HL-60/S4 treated with phorbol 12-myristate 13-acetate at 8.2 ng/mL for 4 days and 3 days (cell line): ENCODE measurements around the gene TCF7L1.
"Not testable (repeated sequence)": the region's sequence is repeated elsewhere in the genome, so short reads cannot be mapped to it uniquely, and the experiment has no call there.

Source experiments
- in situ Hi-C: fragments of 300-500 bp; cut with MboI; formaldehyde crosslinking; loops from 2 replicates; pipeline ENCODE4 v1.15.0; 2022; ENCODE audit warnings: low sequenced_read_pairs

TCF7L1 gene, protein sequence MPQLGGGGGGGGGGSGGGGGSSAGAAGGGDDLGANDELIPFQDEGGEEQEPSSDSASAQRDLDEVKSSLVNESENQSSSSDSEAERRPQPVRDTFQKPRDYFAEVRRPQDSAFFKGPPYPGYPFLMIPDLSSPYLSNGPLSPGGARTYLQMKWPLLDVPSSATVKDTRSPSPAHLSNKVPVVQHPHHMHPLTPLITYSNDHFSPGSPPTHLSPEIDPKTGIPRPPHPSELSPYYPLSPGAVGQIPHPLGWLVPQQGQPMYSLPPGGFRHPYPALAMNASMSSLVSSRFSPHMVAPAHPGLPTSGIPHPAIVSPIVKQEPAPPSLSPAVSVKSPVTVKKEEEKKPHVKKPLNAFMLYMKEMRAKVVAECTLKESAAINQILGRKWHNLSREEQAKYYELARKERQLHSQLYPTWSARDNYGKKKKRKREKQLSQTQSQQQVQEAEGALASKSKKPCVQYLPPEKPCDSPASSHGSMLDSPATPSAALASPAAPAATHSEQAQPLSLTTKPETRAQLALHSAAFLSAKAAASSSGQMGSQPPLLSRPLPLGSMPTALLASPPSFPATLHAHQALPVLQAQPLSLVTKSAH

DNA sequence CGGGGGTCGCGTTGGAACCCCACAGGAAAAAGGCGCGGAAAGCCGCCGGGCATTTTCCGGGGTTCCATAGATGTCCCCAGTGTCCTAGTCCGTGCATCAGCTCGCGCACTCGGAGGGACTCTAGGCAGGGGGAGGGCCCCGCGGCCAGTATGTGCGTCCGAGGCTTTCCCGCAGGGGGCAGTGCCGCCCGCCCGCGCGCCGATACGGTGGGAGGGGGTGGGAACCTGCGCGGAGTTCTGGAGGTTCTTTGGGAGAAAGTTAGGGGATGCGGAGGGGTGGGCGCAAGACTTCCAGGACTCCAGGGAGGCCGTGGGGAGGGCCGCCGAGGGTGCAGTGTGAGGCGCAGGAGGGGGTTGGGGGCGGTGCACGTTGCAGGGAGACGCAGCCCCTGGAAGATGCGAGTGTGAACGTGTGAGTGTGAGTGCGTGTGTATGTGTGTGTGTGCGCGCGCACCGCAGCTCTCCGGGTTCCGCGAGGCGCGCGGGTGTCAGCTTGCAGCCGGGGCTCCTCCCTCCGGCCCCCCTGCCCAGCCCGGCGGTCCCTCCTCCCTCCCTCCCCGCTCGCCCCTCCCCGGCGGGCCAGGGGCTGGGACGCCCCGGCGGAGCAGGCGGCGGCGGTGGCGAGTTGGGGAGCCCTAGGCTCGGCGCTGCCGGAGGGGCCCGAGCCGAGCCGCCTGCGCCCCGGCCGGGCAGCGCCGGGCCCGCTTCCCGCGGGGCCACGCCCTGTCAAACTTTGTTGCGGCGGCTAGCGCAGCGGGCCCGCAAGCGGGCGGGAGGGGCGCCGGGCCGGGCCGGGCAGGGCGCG is at the start of gene TCF7L1:
TSS of gene TCF7L1 (plus strand) at position 559 of the 804 bp plus-strand sequence. CDS start 293 bp downstream, outside the sequence.
- in situ Hi-C loops, result no loop called here

DNA sequence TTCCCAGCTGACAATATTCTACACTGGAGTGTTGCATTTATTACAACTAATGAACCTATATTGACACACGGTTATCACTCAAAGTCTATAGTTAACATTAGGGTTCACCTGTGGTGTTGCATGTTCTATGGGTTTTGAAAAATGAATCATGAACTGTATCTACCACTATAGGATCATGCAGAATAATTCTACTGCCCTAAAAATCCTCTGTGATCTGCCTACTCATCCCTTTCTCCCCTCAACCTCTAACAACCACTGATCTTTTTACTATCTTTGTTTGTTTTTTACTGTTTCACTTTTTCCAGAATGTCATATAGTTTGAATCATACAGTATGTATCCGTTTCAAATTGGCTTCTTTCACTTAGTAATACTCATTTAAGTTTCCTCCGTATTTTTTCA is 47.6 kb upstream of the TCF7L1 start:
- in situ Hi-C loops, result no loop called here

DNA sequence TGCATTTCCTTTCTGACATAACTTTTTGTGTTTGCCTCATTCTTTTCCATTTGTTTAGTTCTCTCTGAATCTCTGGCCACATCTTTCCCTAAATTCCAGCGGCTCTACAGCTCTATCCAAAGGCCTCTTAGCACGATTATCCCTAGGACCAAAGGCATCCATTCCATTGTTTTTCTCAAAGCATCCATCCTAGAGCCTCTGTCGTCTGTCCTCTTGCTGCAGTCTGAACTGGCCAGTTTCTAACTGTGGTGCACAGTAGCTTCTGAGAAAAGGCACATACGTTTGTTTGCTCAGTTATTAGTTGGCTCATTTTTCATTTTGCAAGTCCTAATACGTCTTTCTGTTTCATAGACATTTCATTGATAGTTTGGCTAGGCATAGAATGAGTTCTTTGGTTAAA is 45.7 kb upstream of the TCF7L1 start:
- in situ Hi-C loops, result no loop called here

DNA sequence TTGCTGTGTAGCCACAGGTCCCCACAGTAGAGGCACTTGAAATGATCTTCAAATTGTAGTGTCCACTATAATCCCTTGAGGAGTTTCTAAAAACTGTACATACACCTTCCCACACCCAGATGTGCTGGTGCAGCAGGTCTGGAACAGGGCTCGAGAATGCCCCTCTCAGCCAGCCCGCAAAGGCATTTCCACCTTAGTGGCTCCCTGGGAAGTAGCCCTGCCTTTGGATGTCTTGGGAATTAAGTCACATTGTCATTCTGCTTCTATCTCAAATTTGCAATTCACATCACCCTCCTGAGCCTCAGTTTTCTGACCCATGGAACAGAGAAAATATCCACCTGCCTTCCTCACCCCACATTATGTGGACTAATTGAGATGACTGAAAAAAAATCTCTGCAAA is 44.3 kb upstream of the TCF7L1 start:
- in situ Hi-C loops, result no loop called here

DNA sequence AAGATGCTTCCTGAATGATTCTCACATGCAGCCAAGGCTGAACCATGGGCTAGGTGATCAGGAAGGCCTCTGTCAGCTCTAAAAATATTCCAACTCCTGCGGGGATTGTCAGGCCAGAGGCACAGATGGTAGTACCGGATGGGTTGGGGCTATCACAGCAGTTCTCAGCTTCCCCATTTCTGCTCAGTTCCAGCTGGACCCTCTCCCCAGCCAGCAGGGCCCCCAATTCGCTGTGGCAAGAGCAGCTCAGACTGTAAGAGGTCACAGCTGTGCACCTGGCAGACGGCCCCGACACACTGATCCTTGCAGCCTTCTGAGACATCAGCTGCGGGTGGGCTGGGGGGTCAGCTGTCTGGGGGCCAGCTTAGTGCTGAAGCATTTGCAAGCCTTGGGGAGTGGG is 43.6 kb upstream of the TCF7L1 start:
- in situ Hi-C loops, result no loop called here

DNA sequence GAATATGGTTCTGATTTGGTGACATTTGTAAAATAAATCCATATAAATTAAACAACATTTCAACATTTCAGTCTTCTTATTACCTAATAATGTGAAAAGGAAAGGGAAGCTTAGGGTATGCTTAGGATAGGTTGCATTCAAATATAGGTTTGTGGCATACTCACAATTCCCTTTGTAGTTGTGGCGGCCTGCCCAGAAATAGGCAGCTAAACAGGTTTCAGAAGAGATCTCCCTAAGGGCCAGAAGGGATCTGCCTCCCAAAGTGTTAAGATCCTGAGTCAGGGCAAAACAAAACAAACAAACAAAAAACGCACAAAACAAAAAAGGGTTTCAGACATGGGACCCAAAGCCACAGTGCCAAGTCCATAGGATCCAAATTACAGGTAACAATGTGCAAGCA is 41.4 kb upstream of the TCF7L1 start:
- in situ Hi-C loops, result no loop called here

DNA sequence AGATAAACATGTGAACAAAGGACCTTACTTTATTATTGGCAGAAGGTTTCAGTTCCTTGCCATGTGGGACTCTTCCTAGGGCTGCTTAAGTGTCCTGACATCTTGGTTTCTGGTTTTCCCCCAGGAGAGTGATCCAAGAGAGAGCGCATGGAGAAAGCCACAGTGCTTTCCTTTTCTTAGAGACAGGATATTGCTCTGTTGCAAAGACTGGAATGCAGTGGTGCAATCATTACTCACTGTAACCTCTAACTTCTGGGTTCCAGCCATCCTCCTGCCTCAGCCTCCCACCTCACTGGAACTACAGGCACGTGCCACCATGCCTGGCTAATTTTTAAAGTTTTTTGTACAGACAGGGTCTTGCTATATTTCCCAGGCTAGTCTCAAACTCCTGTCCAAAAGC is 38.1 kb upstream of the TCF7L1 start:
- in situ Hi-C loops, result no loop called here

DNA sequence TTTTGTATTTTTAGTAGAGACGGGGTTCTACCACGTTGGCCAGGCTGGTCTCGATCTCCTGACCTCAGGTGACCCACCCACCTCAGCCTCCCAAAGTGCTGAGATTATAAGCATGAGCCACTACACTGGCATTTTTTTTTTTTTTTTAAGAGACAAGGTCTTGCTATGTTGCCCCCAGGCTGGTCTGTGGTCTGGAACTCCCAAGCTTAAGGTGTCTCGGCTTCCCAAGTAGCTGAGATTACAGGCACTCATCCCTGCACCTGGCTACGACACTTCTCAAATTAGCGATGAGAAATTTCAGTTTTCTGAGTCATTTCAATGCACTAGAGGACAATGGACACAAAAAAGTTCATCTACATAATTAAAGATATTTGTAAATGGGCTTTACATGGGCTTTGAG is 36.6 kb upstream of the TCF7L1 start:
- in situ Hi-C loops, result no loop called here

DNA sequence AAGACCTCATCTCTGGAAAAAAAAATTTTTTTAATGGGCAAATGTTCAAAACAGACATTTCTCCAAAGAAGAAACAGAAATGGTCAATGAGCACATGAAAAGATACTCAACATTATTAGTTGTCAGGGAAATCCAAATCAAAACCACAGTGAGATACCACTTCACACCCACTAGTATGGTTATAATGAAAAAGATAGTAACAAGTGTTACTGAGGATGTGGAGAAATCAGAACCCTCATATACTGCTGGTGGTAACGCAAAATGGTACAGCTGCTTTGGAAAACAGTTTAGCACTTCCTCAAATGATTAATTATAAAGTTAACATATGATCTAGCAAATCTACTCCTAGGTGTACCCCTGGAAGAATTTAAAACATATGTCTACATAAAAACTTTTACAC is 29.0 kb upstream of the TCF7L1 start:
- in situ Hi-C loops, result no loop called here

DNA sequence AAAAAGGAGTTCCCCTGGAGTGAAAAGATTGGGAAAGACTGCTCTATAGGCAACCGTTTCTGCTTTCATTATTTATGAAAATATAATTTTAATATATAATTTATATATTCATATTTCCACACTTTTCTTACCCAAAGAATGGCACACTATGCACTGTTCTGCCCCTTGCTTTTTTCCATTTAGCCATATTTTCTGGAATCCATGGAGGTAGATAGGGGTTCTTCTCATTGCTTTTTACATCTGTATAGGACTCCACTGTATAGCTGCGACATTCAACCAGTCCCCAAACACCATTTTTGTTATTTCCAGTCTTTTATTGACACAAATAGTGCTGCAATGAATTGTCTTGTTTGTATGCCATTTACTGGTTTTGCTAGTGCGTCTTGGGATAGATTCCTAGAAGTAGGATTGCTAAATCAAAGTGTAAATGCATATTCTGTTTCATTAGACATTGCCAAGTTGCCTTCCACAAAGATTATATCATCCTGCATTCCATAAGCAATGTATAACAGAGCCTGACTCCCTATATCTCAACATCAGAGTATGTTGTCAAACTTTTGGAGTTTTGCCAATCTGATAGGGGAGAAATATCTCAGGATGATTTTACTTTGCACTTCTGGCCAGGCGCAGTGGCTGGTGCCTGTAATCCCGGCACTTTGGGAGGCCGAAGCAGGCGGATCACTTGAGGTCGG is 26.6 kb upstream of the TCF7L1 start:
- in situ Hi-C loops, result no loop called here

DNA sequence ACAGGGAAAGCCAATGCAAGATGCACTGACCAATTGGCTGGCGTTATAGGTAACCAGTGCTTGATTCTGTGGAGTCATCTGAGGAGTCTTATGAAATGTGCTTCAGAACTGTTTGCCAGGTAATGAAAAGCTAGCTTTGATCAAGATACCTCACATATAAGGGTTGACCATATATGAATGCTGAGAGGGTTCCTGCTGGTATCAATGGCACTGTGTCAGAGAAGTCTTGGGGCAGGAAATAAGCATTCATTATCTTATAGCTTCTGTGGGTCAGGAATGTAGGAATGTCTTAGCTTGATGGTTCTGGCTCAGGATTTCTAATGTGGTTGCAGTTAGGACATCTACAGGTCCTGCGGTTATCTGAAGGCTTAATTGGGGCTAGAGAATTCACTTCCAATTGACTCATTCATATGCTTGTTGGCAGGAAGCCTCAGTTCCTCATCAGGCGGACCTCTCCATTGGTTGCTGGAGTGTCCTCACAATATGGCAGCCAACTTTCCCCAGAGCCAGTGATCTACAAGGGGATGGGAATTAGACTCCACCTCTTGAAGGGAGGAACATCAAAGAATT is 22.1 kb upstream of the TCF7L1 start:
- in situ Hi-C loops, result no loop called here

DNA sequence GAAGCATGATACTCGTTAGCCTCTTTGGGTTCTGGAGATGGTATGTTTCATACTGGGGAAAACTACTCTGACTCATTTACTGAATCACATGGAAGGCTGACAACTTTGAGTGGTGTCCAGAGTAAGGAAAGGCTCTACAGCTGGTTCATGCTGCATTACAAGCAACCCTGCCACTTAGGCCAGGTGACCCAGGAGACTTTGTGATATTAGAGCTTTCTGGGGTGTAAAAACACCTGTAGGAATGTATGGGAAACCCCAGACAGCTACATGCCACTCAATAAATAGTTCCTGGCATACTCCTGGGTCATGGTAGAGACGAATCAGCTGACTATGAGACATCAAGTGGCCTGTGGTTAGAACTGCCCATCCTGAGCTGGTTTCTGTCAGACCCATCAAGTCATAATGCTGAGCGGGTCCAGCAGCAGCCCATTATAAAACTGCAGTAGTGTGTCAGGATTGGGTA is 21.3 kb upstream of the TCF7L1 start:
- in situ Hi-C loops, result no loop called here

DNA sequence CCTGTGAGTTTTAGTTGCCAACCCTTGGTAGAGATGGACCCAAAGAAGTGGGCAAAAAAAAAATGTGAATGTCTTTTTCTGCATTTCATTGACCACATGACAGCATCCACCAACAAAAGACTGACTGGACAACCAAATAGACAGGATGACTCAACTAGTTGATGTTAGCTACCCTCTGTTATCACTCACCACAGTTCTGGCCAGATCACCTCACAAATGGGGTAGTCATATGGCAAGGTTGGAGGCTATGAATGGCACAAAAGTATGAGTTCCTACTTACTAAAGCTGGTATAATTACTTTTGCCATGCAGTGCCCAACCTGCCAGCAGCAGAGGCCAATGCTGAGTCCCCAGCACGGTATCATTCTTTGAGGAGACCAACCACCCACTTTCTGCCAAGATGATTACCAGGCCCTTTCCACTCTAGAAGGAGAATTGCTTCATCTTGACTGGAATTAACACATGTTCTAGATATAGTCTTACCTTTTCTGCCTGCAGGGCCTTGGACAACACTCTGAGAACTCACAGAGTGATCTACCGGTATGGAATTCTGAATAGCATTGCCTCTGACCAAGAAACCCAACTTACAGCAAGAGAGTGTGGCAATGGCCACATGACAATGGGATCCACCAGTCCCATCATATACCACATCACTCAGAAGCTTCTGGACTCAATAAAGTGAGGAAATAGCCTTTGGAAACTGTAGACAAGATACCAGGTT is 20.1 kb upstream of the TCF7L1 start:
- in situ Hi-C loops, result no loop called here

DNA sequence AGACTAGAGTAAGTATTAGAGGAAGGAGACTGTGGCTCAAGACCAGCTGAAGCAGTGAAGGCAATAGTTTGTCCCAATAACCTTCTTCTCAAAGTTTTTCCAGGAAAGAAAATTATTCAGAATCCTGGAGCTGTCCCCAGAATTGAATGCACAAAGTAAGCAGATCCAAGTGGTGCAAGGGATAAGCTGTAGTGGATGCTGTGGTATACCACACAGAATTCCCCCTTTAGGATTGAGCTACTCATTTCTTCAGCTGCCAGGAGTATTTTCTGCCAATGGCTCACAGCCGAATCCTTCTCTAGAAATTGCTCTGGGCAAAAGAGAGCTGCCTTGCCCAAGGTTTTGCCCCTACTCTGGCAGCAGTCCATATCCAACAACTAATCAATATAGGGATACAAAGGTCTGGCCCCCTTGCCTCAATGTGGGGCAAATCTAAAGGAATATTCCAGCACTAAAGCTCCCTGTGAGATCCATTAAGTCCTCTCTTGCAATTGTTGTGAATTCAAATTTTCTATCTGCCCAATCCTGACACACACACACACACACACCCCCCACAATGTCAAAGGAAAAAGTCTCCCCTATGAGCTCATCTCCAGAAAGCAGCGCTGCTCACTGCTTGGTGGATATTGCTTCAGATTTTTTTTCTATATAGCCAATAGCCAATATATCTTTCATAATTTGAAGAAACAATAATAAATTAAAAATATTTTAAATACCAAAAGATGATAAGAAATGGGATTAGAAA is 18.4 kb upstream of the TCF7L1 start:
- in situ Hi-C loops, result no loop called here

DNA sequence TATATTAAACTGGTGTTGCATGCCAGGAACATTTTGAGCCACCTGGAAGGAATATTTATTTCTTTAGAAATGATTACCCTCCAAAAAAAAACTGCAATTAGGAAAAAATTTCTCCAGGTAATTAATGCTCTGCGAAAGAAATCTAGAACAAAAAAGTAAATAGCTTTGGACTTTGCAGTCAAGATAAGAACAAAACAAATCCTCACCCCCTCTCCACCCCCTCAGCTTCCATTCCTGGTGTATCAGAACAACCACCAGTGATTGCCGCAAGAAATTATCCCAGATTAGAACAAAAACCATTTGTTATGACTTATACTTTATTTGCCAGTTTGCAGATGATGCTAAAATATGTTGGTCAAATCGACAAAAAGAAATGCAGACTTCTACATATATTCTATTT is 17.0 kb upstream of the TCF7L1 start:
- in situ Hi-C loops, result no loop called here

DNA sequence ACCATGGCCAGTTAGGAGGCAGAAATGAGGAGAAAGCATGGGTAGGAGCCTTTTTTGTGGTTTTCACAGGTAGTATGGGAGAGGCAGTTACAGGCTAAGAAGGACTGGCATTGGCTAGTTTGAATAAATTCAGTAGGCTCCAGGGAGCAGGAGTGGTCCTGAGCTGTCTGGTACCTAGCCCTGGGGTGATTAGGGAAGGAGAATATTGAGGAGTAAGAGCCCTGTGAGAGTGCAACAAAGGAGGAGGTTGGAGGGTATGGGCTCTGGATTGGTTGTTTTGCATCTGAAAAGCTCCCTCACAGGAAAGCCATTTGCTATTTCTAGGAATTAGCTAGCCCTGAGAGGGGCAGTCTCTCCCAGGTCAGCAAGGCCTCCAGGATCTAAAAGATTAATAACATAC is 13.3 kb upstream of the TCF7L1 start:
- in situ Hi-C loops, result no loop called here

DNA sequence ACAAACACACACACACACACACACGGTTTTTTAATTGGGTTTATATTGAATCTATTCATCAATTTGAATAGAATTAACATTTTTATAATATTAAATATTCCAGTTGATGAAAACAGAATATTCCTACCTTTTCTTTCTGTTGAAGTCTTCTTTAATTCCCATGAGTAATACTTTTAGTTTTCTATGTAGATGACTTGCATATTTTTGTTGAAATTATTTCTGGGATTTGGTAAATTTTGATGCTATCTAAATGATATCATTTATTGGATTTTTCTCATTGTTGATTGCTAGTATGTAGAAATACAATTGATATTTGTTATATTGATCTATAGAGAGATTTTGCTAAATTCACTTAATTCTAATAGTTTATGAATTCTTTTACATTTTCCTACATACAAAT is 12.8 kb upstream of the TCF7L1 start:
- in situ Hi-C loops, result no loop called here

DNA sequence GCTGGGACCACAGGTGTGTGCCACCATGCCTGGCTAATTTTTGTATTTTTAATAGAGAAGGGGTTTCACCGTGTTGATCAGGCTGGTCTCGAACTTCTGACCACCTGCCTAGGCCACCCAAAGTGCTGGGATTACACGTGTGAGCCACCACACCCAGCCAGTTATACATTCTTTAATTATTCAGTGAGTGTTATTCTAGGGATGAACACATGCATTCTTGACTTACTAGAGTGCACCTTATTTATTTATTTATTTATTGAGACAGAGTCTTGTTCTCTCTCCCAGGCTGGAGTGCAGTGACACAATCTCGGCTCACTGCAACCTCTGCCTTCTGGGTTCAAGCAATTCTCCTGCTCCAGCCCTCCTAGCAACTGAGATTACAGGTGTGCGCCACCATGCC is 6.7 kb upstream of the TCF7L1 start:
- in situ Hi-C loops, result not testable (repeated sequence)

DNA sequence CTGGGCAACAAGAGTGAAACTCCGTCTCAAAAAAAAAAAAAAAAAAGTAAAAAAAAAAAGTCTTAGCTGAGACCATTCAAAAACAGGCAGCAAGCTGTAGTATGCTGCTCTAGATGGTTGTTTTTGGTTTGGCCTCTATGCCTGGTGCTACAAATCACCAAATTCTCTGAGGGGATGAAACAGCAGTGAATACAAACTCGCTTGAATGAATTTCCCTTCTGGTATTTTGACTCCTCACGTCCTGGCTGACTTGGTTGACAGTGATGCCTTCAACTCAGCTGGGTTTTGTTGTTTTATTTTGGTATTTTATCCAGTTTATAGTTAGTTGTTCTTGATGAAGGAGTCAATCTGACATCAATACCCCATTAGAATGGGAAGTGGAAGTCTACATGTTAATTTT is 3.3 kb upstream of the TCF7L1 start:
- in situ Hi-C loops, result no loop called here

DNA sequence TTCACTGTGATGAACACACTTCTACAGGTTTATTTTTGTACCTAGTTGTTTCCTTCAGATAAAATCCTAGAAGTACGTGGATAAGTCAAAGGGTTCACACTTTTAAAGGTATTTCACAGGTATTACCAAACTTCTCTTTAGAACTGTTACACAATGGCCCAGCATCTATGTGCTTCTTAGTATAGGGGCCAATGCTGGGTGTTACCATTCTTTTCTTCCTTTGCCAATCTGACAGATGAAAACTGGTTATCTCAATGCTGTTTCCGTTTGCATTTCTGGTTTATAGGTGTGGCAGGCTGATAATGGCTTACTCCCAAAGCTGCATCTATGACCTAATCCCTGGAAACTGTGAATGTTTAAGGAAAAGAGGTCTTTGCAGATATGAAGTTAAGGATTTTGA is 2.8 kb upstream of the TCF7L1 start:
- in situ Hi-C loops, result no loop called here
